A549 (cell line): ENCODE data around the gene GALNT18.

Source experiments
- CBX2 ChIP-seq: fragments of 200-600 bp; sonication (generic); IDR thresholded peaks from 2 replicates; pipeline ENCODE4 v1.6.1; 2016; ENCODE audit warnings: low read depth, mild to moderate bottlenecking, borderline replicate concordance
- CEBPB ChIP-seq, 2 experiments: fragments of >200 bp in 1 of 2; sonication (Bioruptor Twin) in 1 of 2; formaldehyde crosslinking in 1 of 2; IDR thresholded peaks; 2 replicates each; pipeline ENCODE4 v1.6.1; 2012 to 2016
- CTCF ChIP-seq: fragments of >200 bp; sonication (Bioruptor Twin); formaldehyde crosslinking; IDR thresholded peaks from 3 replicates; pipeline ENCODE4 v1.5.1; 2016
- MAX ChIP-seq: IDR thresholded peaks from 2 replicates; pipeline ENCODE4 v1.6.1; 2012
- MAZ ChIP-seq: fragments of 150-350 bp; IDR thresholded peaks from 2 replicates; pipeline ENCODE4 v1.6.1; 2014; ENCODE audit warnings: antibody characterized with exemption, low read depth, low read length, borderline replicate concordance
- NR3C1 ChIP-seq: fragments of >200 bp; sonication (Bioruptor Twin); formaldehyde crosslinking; IDR thresholded peaks from 3 replicates; pipeline ENCODE4 v1.6.1; 2017
- REST ChIP-seq: fragments of 200-600 bp; sonication (generic); IDR thresholded peaks from 2 replicates; pipeline ENCODE4 v1.6.1; 2016; ENCODE audit warnings: antibody characterized with exemption, mild to moderate bottlenecking, moderate library complexity
- ZSCAN20 ChIP-seq: fragments of 250-450 bp; sonication (Bioruptor Pico); IDR thresholded peaks from 2 replicates; pipeline ENCODE4 v1.8.0; 2022; ENCODE audit warnings: mild to moderate bottlenecking, moderate library complexity
- TF ChIP-seq, protein P1 (sequence below): IDR thresholded peaks from 2 replicates; pipeline ENCODE4 v1.6.1; 2012
- TF ChIP-seq, protein P2 (sequence below): IDR thresholded peaks from 2 replicates; pipeline ENCODE4 v1.6.1; 2012; ENCODE audit warnings: low read depth, borderline replicate concordance
- TF ChIP-seq, protein P3 (sequence below): fragments of >200 bp; sonication (Bioruptor Twin); formaldehyde crosslinking; IDR thresholded peaks from 3 replicates; pipeline ENCODE4 v1.6.1; 2016

- TF ChIP-seq CBX2, result no peak
- TF ChIP-seq, protein P1, sequence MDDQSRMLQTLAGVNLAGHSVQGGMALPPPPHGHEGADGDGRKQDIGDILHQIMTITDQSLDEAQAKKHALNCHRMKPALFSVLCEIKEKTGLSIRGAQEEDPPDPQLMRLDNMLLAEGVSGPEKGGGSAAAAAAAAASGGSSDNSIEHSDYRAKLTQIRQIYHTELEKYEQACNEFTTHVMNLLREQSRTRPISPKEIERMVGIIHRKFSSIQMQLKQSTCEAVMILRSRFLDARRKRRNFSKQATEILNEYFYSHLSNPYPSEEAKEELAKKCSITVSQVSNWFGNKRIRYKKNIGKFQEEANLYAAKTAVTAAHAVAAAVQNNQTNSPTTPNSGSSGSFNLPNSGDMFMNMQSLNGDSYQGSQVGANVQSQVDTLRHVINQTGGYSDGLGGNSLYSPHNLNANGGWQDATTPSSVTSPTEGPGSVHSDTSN, result no peak
- TF ChIP-seq CTCF, result no peak
- no peak for TF ChIP-seq CEBPB (IDR thresholded peaks at IDR 0.05)
- TF ChIP-seq, protein P2, sequence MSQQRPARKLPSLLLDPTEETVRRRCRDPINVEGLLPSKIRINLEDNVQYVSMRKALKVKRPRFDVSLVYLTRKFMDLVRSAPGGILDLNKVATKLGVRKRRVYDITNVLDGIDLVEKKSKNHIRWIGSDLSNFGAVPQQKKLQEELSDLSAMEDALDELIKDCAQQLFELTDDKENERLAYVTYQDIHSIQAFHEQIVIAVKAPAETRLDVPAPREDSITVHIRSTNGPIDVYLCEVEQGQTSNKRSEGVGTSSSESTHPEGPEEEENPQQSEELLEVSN, result no peak
- TF ChIP-seq MAZ, result no peak
- TF ChIP-seq ZSCAN20 (CRISPR knock-in tag), result no peak
- TF ChIP-seq, protein P3, sequence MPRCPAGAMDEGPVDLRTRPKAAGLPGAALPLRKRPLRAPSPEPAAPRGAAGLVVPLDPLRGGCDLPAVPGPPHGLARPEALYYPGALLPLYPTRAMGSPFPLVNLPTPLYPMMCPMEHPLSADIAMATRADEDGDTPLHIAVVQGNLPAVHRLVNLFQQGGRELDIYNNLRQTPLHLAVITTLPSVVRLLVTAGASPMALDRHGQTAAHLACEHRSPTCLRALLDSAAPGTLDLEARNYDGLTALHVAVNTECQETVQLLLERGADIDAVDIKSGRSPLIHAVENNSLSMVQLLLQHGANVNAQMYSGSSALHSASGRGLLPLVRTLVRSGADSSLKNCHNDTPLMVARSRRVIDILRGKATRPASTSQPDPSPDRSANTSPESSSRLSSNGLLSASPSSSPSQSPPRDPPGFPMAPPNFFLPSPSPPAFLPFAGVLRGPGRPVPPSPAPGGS, result no peak
- no peak for TF ChIP-seq MAX
- no peak for TF ChIP-seq REST
- no peak for TF ChIP-seq NR3C1
Observed at GRCh38 chr11:11324090-11324489, 297.7 kb downstream of the GALNT18 start.
